ENCODE results near the gene THTPA.

DNA sequence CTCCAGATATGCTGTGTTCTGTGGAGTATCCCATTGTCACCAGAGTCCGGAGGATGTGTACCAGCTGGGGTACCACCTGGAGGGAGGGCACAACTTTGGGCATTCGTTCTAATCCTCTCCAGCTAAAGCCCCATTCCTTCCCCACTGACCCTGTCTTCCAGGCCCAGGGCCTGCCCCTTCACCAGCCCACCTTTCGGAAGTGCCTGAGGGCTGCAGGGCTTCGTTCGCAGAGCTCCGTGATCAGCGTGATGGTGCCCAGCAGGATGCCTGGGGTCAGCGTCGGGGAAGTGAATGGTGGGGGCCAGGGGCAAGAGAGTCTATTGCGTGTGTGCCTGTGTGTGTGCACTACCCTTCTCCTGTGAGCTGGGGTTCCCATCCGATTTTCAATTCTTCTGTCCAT lies 9.6 kb downstream of the THTPA start:
- TF ChIP-seq, protein P1, sequence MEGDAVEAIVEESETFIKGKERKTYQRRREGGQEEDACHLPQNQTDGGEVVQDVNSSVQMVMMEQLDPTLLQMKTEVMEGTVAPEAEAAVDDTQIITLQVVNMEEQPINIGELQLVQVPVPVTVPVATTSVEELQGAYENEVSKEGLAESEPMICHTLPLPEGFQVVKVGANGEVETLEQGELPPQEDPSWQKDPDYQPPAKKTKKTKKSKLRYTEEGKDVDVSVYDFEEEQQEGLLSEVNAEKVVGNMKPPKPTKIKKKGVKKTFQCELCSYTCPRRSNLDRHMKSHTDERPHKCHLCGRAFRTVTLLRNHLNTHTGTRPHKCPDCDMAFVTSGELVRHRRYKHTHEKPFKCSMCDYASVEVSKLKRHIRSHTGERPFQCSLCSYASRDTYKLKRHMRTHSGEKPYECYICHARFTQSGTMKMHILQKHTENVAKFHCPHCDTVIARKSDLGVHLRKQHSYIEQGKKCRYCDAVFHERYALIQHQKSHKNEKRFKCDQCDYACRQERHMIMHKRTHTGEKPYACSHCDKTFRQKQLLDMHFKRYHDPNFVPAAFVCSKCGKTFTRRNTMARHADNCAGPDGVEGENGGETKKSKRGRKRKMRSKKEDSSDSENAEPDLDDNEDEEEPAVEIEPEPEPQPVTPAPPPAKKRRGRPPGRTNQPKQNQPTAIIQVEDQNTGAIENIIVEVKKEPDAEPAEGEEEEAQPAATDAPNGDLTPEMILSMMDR (IDR thresholded peaks at IDR 0.05), result no peak
- no peak for TF ChIP-seq POLR2A (IDR thresholded peaks at IDR 0.05)
